Liver (tissue), 9 donors: Measurements from ENCODE around the gene RAD23A. TPM values are rescaled to one million over a fixed set of nuclear protein-coding genes. Genes with fewer than 3 reads are reported as not detected.
"Not testable (repeated sequence)": the region's sequence is repeated elsewhere in the genome, so short reads cannot be mapped to it uniquely, and the experiment has no call there.

ENCODE experiments used
- DNase-seq: peaks from one replicate; pipeline ENCODE4 v3.0.0-alpha.2; 2017; ENCODE audit warnings: low spot score
- H3K27ac ChIP-seq, 2 donors: one replicate each; pipeline ENCODE4 v1.7.0; 2013; ENCODE audit warnings: inconsistent platforms in 2 of 2, low read length in 2 of 2, control low read depth in 1 of 2, low read depth in 1 of 2, mild to moderate bottlenecking in 1 of 2
- H3K27me3 ChIP-seq, 4 donors: one replicate each; pipeline versions ENCODE4 v1.6.1 to v1.7.0; 2013; ENCODE audit warnings: low read length in 3 of 4, inconsistent platforms in 1 of 4, mild to moderate bottlenecking in 1 of 4, moderate library complexity in 1 of 4; ENCODE audit not compliant: control insufficient read depth in 4 of 4, insufficient read depth in 4 of 4
- H3K36me3 ChIP-seq, 4 donors: one replicate each; pipeline versions ENCODE4 v1.6.1 to v1.7.0; 2013; ENCODE audit warnings: low read length in 3 of 4, mild to moderate bottlenecking in 3 of 4, low read depth in 1 of 4, moderate library complexity in 1 of 4; ENCODE audit not compliant: control insufficient read depth in 4 of 4, insufficient read depth in 3 of 4
- H3K4me1 ChIP-seq, 4 donors: one replicate each; pipeline versions ENCODE4 v1.6.1 to v1.7.0; 2013; ENCODE audit warnings: low read length in 3 of 4, mild to moderate bottlenecking in 3 of 4, moderate library complexity in 1 of 4; ENCODE audit not compliant: control insufficient read depth in 4 of 4, insufficient read depth in 4 of 4
- H3K4me3 ChIP-seq, 3 donors: one replicate each; pipeline versions ENCODE4 v1.6.1 to v1.7.0; 2013; ENCODE audit warnings: low read length in 3 of 3, control low read depth in 1 of 3, low read depth in 1 of 3, mild to moderate bottlenecking in 1 of 3
- H3K9ac ChIP-seq, 2 donors: one replicate each; pipeline ENCODE4 v1.7.0; 2013; ENCODE audit warnings: low read length in 2 of 2, mild to moderate bottlenecking in 2 of 2, moderate library complexity in 2 of 2, control low read depth in 1 of 2, low read depth in 1 of 2
- H3K9me3 ChIP-seq, 4 donors: one replicate each; pipeline versions ENCODE4 v1.6.1 to v1.7.0; 2013; ENCODE audit warnings: low read length in 3 of 4; ENCODE audit not compliant: control insufficient read depth in 4 of 4
- EGR1 ChIP-seq, 2 donors: IDR thresholded peaks; 2 replicates each; pipeline ENCODE4 v1.6.1; 2016 to 2018; ENCODE audit warnings: antibody characterized with exemption in 2 of 2, low read depth in 2 of 2
- FOXA1 ChIP-seq: IDR thresholded peaks from 2 replicates; pipeline ENCODE4 v1.6.1; 2016; ENCODE audit warnings: antibody characterized with exemption
- FOXA2 ChIP-seq: IDR thresholded peaks from 2 replicates; pipeline ENCODE4 v1.6.1; 2016; ENCODE audit warnings: antibody characterized with exemption
- GABPA ChIP-seq, 2 donors: IDR thresholded peaks in 1 of 2; conservative IDR thresholded peaks in 1 of 2; 2 replicates each; pipeline ENCODE4 v1.6.1; 2016; ENCODE audit warnings: antibody characterized with exemption in 2 of 2, mild to moderate bottlenecking in 1 of 2, moderate library complexity in 1 of 2
- HNF4A ChIP-seq, 2 donors: conservative IDR thresholded peaks; 2 replicates each; pipeline ENCODE4 v1.6.1; 2016; ENCODE audit warnings: antibody characterized with exemption in 2 of 2, mild to moderate bottlenecking in 2 of 2
- HNF4G ChIP-seq: IDR thresholded peaks from 2 replicates; pipeline ENCODE4 v1.6.1; 2016; ENCODE audit warnings: antibody characterized with exemption
- JUND ChIP-seq, 2 donors: IDR thresholded peaks; 2 replicates each; pipeline ENCODE4 v1.6.1; 2016; ENCODE audit warnings: antibody characterized with exemption in 2 of 2
- MAX ChIP-seq: IDR thresholded peaks from 2 replicates; pipeline ENCODE4 v1.6.1; 2016; ENCODE audit warnings: antibody characterized with exemption
- NR2F2 ChIP-seq: IDR thresholded peaks from 2 replicates; pipeline ENCODE4 v1.6.1; 2016; ENCODE audit warnings: antibody characterized with exemption
- RAD21 ChIP-seq, 2 donors: IDR thresholded peaks; 2 replicates each; pipeline ENCODE4 v1.6.1; 2016; ENCODE audit warnings: antibody characterized with exemption in 2 of 2, mild to moderate bottlenecking in 2 of 2
- SP1 ChIP-seq: IDR thresholded peaks from 2 replicates; pipeline ENCODE4 v1.6.1; 2018; ENCODE audit warnings: antibody characterized with exemption, mild to moderate bottlenecking
- TAF1 ChIP-seq: conservative IDR thresholded peaks from 2 replicates; pipeline ENCODE4 v1.6.1; 2016; ENCODE audit warnings: antibody characterized with exemption, mild to moderate bottlenecking
- YY1 ChIP-seq: IDR thresholded peaks from 2 replicates; pipeline ENCODE4 v1.6.1; 2016; ENCODE audit warnings: antibody characterized with exemption, mild to moderate bottlenecking
- ZBTB33 ChIP-seq: IDR thresholded peaks from 2 replicates; pipeline ENCODE4 v1.6.1; 2016; ENCODE audit warnings: antibody characterized with exemption
- WGBS: extraction: QIAGEN DNeasy Blood & Tissue Kit; methylation state at CpG from one replicate; pipeline ENCODE4 v1.1.7; 2013; 5-methylcytosine and 5-hydroxymethylcytosine counted together
- polyA plus RNA-seq, 2 donors: library from polyadenylated mRNA; stranded (reverse) in 1 of 2; unstranded in 1 of 2; fragments of 200-250 nt in 1 of 2; fragments of >200 nt in 1 of 2; fragmentation: Nextera tagmentation in 1 of 2; extraction: Ambion mirVana in 1 of 2; gene quantifications; one replicate each; pipeline versions ENCODE4 v1.2.1 to v1.2.3, GENCODE V29; 2013 to 2015
- total RNA-seq, 2 donors: library from RNA; depleted of rRNA; stranded (reverse); fragments of >200 nt; gene quantifications; one replicate each; pipeline ENCODE4 v1.2.3, GENCODE V29; 2014
- TF ChIP-seq, protein P1 (sequence below): fragments of 150-350 bp; IDR thresholded peaks from 2 replicates; pipeline ENCODE4 v1.5.1; 2017; ENCODE audit warnings: improper control_type of control experiment, low read depth, low read length; ENCODE audit not compliant: missing input control
- TF ChIP-seq, protein P2 (sequence below): IDR thresholded peaks from 2 replicates; pipeline ENCODE4 v1.6.1; 2016; ENCODE audit warnings: antibody characterized with exemption
- donor health status: healthy.
- donor health status: healthy.
- donor health status: healthy.
- donor health status: healthy.
- donor health status: healthy.

RAD23A gene
- total and polyA plus RNA-seq, 4 donors: 42.9 to 112 (median 66.8) TPM

GRCh38 chr19:12975221-12975741 is 29.6 kb downstream of the RAD23A start:
- DNase-seq: no peak
- Histone ChIP-seq H3K9me3 (no peaks in the 10 kb centered on the region), H3K36me3 (no peaks in the 10 kb centered on the region), H3K9ac (no peak overlapping the region), H3K27me3 (no peaks in the 10 kb centered on the region), H3K4me1 (no peaks in the 10 kb centered on the region), H3K27ac (no peak overlapping the region), H3K4me3 (no peak overlapping the region)
- TF ChIP-seq NR2F2 (no peak), EGR1 (IDR thresholded peaks at IDR 0.05; ENCODE audit: low read depth in 2 of 2) (no peak), HNF4G (no peak), RAD21 (IDR thresholded peaks at IDR 0.05) (no peak), JUND (IDR thresholded peaks at IDR 0.05) (no peak), SP1 (no peak), FOXA1 (no peak), GABPA (IDR thresholded peaks at IDR 0.05 in 1 of 2, conservative IDR thresholded peaks at IDR 0.05 in 1 of 2) (no peak), YY1 (no peak), MAX (no peak), TAF1 (no peak), FOXA2 (no peak), HNF4A (conservative IDR thresholded peaks at IDR 0.05) (no peak)
- TF ChIP-seq, protein P1, sequence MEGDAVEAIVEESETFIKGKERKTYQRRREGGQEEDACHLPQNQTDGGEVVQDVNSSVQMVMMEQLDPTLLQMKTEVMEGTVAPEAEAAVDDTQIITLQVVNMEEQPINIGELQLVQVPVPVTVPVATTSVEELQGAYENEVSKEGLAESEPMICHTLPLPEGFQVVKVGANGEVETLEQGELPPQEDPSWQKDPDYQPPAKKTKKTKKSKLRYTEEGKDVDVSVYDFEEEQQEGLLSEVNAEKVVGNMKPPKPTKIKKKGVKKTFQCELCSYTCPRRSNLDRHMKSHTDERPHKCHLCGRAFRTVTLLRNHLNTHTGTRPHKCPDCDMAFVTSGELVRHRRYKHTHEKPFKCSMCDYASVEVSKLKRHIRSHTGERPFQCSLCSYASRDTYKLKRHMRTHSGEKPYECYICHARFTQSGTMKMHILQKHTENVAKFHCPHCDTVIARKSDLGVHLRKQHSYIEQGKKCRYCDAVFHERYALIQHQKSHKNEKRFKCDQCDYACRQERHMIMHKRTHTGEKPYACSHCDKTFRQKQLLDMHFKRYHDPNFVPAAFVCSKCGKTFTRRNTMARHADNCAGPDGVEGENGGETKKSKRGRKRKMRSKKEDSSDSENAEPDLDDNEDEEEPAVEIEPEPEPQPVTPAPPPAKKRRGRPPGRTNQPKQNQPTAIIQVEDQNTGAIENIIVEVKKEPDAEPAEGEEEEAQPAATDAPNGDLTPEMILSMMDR: no peak
- TF ChIP-seq, protein P2, sequence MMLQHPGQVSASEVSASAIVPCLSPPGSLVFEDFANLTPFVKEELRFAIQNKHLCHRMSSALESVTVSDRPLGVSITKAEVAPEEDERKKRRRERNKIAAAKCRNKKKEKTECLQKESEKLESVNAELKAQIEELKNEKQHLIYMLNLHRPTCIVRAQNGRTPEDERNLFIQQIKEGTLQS: no peak
- 75% methylated on average over 17 of the region's 17 CpGs for WGBS

DNA sequence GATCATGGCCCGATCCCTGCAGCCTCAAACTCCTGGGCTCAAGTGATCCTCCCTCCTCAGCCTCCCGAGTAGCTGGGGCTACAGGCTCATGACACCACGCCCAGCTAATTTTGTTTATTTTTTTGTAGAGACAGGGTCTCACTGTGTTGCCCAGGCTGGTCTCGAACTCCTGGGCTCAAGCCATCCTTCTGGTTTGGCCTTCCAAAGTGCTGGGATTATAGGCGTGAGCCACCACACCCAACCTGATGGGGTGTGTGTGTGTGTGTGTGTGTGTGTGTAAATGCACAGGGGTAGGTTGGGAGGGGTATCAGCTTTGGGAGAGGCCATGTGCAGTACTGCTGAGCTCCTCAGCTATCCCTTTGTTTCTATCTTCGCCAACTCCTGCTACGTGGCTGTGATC is 30.4 kb downstream of the RAD23A start:
- not testable (repeated sequence) for DNase-seq, H3K9me3 ChIP-seq, H3K27ac ChIP-seq, H3K4me1 ChIP-seq, H3K27me3 ChIP-seq, H3K9ac ChIP-seq, H3K4me3 ChIP-seq, H3K36me3 ChIP-seq
- 86% methylated on average over 7 of the region's 7 CpGs for WGBS

DNA sequence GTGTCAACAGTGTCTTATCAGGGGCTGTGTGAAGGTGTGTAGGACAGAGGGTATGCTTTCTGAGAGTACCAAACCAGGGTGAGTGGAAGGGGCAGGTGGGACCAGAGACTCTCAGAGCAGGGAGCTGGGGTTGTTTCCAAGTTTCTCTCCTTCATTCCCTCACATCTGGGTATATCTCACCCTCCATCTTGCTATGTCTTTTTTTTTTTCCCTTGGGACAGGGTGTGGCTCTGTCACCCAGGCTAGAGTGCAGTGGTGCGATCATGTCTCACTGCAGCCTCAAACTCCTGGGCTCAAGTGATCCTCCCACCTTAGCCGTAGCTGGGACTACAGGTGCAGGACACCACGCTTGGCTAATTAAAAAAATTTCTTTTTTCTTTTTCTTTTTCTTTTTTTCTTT is 34.3 kb downstream of the RAD23A start:
- Histone ChIP-seq H3K9ac (no peak overlapping the region), H3K27me3 (no peaks in the 10 kb centered on the region), H3K27ac (no peak overlapping the region), H3K4me3 (no peak overlapping the region), H3K36me3 (no peaks in the 10 kb centered on the region), H3K4me1 (peaks cover 0 to 7% (median 2%) of the 10 kb centered on the region in 4 donors), H3K9me3 (no peaks in the 10 kb centered on the region)
- 87% methylated on average over 3 of the region's 3 CpGs for WGBS
- TF ChIP-seq, protein P1: no peak
- no peak for TF ChIP-seq GABPA (IDR thresholded peaks at IDR 0.05 in 1 of 2, conservative IDR thresholded peaks at IDR 0.05 in 1 of 2)
- TF ChIP-seq ZBTB33: no peak
- TF ChIP-seq HNF4A (conservative IDR thresholded peaks at IDR 0.05): no peak
- TF ChIP-seq HNF4G: no peak
- no peak for TF ChIP-seq NR2F2
- no peak for TF ChIP-seq RAD21 (IDR thresholded peaks at IDR 0.05)
- TF ChIP-seq SP1: no peak
- TF ChIP-seq MAX: no peak
- TF ChIP-seq FOXA2: no peak
- DNase-seq: no peak
